Measurements from ENCODE around the gene RBM38.

DNA sequence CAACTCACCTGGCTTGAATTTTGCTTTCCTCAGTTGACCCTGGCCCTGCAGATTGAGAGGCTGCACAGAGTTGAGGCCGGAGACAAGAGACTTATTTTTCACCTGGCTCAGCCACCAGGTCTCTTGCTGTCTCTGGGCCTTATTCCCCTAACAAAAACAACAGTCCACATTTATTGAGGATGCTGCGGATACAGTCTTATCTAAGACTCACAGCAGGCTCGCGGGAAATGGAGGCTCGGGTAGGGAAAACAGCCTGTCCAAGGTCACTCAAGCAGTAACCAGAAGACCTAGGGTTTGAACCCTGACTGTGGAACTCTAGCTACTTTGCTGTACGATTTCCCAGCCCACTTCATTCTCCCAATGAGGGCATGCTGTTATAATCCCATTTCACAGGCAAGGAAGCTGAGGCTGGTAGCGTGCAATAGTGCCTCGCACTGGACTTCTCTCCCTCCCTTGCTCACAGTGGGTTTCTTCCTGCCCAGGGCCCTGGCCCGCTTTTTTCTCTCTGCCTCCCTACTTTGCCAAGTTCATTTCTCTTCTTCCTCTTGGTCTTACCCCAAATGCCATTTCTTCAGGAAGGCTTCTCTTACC lies 57.7 kb downstream of the RBM38 start:
- TF ChIP-seq, protein P1, sequence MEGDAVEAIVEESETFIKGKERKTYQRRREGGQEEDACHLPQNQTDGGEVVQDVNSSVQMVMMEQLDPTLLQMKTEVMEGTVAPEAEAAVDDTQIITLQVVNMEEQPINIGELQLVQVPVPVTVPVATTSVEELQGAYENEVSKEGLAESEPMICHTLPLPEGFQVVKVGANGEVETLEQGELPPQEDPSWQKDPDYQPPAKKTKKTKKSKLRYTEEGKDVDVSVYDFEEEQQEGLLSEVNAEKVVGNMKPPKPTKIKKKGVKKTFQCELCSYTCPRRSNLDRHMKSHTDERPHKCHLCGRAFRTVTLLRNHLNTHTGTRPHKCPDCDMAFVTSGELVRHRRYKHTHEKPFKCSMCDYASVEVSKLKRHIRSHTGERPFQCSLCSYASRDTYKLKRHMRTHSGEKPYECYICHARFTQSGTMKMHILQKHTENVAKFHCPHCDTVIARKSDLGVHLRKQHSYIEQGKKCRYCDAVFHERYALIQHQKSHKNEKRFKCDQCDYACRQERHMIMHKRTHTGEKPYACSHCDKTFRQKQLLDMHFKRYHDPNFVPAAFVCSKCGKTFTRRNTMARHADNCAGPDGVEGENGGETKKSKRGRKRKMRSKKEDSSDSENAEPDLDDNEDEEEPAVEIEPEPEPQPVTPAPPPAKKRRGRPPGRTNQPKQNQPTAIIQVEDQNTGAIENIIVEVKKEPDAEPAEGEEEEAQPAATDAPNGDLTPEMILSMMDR (IDR thresholded peaks at IDR 0.05): no peak
- no peak for TF ChIP-seq POLR2A (IDR thresholded peaks at IDR 0.05)

Measured in lower leg skin (tissue), 3 donors.